HG02840 (cell line): ENCODE data around the gene SLC25A24.
"Not testable (repeated sequence)": the region's sequence is repeated elsewhere in the genome, so short reads cannot be mapped to it uniquely, and the experiment has no call there.

Experiments used
- ATAC-seq: cut with Tn5 transposase; IDR thresholded peaks from one replicate; pipeline ENCODE4 v1.9.1; 2021; ENCODE audit warnings: mild to moderate bottlenecking, moderate library complexity, moderate number of reproducible peaks; ENCODE audit not compliant: unreplicated experiment, low FRiP score

Gene SLC25A24

GRCh38 chr1:108199781-108200686 lies at the start of gene SLC25A24:
TSS of gene SLC25A24 (minus strand) at chr1:108200343. CDS start at chr1:108200138, 205 bp downstream.
- ATAC-seq: no peak

GRCh38 chr1:108243976-108244375 lies 43.8 kb upstream of the SLC25A24 start, which contains the start of gene NBPF4:
TSS of gene NBPF4 (minus strand) at chr1:108244076. CDS start at chr1:108243761, 315 bp downstream.
- ATAC-seq: not testable (repeated sequence)

- ATAC-seq: not testable (repeated sequence)
Observed at GRCh38 chr1:108239426-108239825, 39.3 kb upstream of the SLC25A24 start.

GRCh38 chr1:108235308-108235707 lies 35.2 kb upstream of the SLC25A24 start:
- ATAC-seq: not testable (repeated sequence)

GRCh38 chr1:108232183-108232582 lies 32.0 kb upstream of the SLC25A24 start:
- not testable (repeated sequence) for ATAC-seq

GRCh38 chr1:108229976-108230375 lies 29.8 kb upstream of the SLC25A24 start:
- ATAC-seq: not testable (repeated sequence)

GRCh38 chr1:108227772-108228171 lies 27.6 kb upstream of the SLC25A24 start:
- not testable (repeated sequence) for ATAC-seq

- ATAC-seq: not testable (repeated sequence)
Observed at GRCh38 chr1:108226855-108227254, 26.7 kb upstream of the SLC25A24 start.

GRCh38 chr1:108223226-108223625 lies 23.1 kb upstream of the SLC25A24 start:
- not testable (repeated sequence) for ATAC-seq

- not testable (repeated sequence) for ATAC-seq
Observed at GRCh38 chr1:108217515-108218174, 17.5 kb upstream of the SLC25A24 start.

- not testable (repeated sequence) for ATAC-seq
Observed at GRCh38 chr1:108217007-108217406, 16.9 kb upstream of the SLC25A24 start.

GRCh38 chr1:108216028-108216890 lies 16.1 kb upstream of the SLC25A24 start:
- not testable (repeated sequence) for ATAC-seq

- ATAC-seq: not testable (repeated sequence)
Observed at GRCh38 chr1:108214641-108215465, 14.7 kb upstream of the SLC25A24 start.

GRCh38 chr1:108211014-108211413 lies 10.9 kb upstream of the SLC25A24 start:
- ATAC-seq: no peak

GRCh38 chr1:108209456-108210108 lies 9.4 kb upstream of the SLC25A24 start:
- ATAC-seq: no peak

- ATAC-seq: no peak
Observed at GRCh38 chr1:108208724-108209446, 8.7 kb upstream of the SLC25A24 start.

GRCh38 chr1:108203582-108203981 lies 3.4 kb upstream of the SLC25A24 start:
- not testable (repeated sequence) for ATAC-seq

GRCh38 chr1:108201687-108202086 lies 1.5 kb upstream of the SLC25A24 start:
- no peak for ATAC-seq
